H9 (cell line): ENCODE measurements around the gene RHEX. TPM values are rescaled to one million over a fixed set of nuclear protein-coding genes. Genes with fewer than 3 reads are reported as not detected.

ENCODE experiments used
- DNase-seq: peaks from one replicate; pipeline ENCODE4 v3.0.0-alpha.2; 2017
- H2AFZ ChIP-seq: one replicate; pipeline ENCODE4 v1.6.1; 2013; ENCODE audit warnings: mild to moderate bottlenecking, low read length, control low read depth, moderate library complexity
- H2AK5ac ChIP-seq: 2 replicates; pipeline ENCODE4 v1.6.1; 2013; ENCODE audit warnings: low read length, control low read depth, mixed read lengths; ENCODE audit not compliant: insufficient read length
- H2BK120ac ChIP-seq: one replicate; pipeline ENCODE4 v1.6.1; 2013; ENCODE audit warnings: low read depth, mild to moderate bottlenecking, low read length, control low read depth, inconsistent platforms; ENCODE audit not compliant: poor library complexity, severe bottlenecking
- H2BK12ac ChIP-seq: 2 replicates; pipeline ENCODE4 v1.6.1; 2013; ENCODE audit warnings: low read length, control low read depth, mixed read lengths, low read depth; ENCODE audit not compliant: insufficient read length
- H2BK15ac ChIP-seq: 2 replicates; pipeline ENCODE4 v1.6.1; 2013; ENCODE audit warnings: low read depth, low read length, control low read depth
- H2BK20ac ChIP-seq: one replicate; pipeline ENCODE4 v1.6.1; 2013; ENCODE audit warnings: low read depth, mild to moderate bottlenecking, low read length, control low read depth, inconsistent platforms; ENCODE audit not compliant: poor library complexity, severe bottlenecking
- H2BK5ac ChIP-seq: 2 replicates; pipeline ENCODE4 v1.6.1; 2013; ENCODE audit warnings: low read length, control low read depth, mixed read lengths; ENCODE audit not compliant: insufficient read length
- H3K14ac ChIP-seq: 2 replicates; pipeline ENCODE4 v1.6.1; 2013; ENCODE audit warnings: low read length, control low read depth; ENCODE audit not compliant: insufficient read depth
- H3K18ac ChIP-seq: 2 replicates; pipeline ENCODE4 v1.6.1; 2013; ENCODE audit warnings: low read depth, mild to moderate bottlenecking, mixed read lengths, low read length, control low read depth; ENCODE audit not compliant: insufficient read length
- H3K23ac ChIP-seq: 2 replicates; pipeline ENCODE4 v1.6.1; 2013; ENCODE audit warnings: low read length, control low read depth, mixed read lengths, low read depth; ENCODE audit not compliant: insufficient read length
- H3K23me2 ChIP-seq: 2 replicates; pipeline ENCODE4 v1.6.1; 2013; ENCODE audit warnings: low read depth, mild to moderate bottlenecking, mixed read lengths, low read length, control low read depth; ENCODE audit not compliant: insufficient read length, poor library complexity, severe bottlenecking
- H3K27ac ChIP-seq: 2 replicates; pipeline ENCODE4 v1.5.1; 2013; ENCODE audit warnings: low read length, control low read depth, mixed read lengths, low read depth; ENCODE audit not compliant: insufficient read length
- H3K27me3 ChIP-seq: 2 replicates; pipeline ENCODE4 v1.6.1; 2013; ENCODE audit warnings: low read length, control low read depth, inconsistent platforms; ENCODE audit not compliant: insufficient read depth
- H3K4ac ChIP-seq: 2 replicates; pipeline ENCODE4 v1.6.1; 2013; ENCODE audit warnings: low read depth, mild to moderate bottlenecking, control low read depth, inconsistent platforms, low read length, moderate library complexity
- H3K4me1 ChIP-seq: 2 replicates; pipeline ENCODE4 v1.6.1; 2013; ENCODE audit warnings: low read length, control low read depth, inconsistent platforms; ENCODE audit not compliant: insufficient read depth
- H3K4me2 ChIP-seq: 2 replicates; pipeline ENCODE4 v1.6.1; 2013; ENCODE audit warnings: low read length, control low read depth, mixed read lengths; ENCODE audit not compliant: insufficient read length, insufficient read depth
- H3K56ac ChIP-seq: 2 replicates; pipeline ENCODE4 v1.6.1; 2013; ENCODE audit warnings: low read depth, mild to moderate bottlenecking, mixed read lengths, low read length, control low read depth; ENCODE audit not compliant: insufficient read length
- H3K79me1 ChIP-seq: 2 replicates; pipeline ENCODE4 v1.6.1; 2013; ENCODE audit warnings: low read depth, mild to moderate bottlenecking, moderate library complexity, low read length, control low read depth, inconsistent platforms; ENCODE audit not compliant: insufficient read depth, poor library complexity, severe bottlenecking
- H3K79me2 ChIP-seq: 2 replicates; pipeline ENCODE4 v1.6.1; 2013; ENCODE audit warnings: low read length, control low read depth, inconsistent platforms; ENCODE audit not compliant: insufficient read depth
- H3K9ac ChIP-seq: 2 replicates; pipeline ENCODE4 v1.6.1; 2013; ENCODE audit warnings: low read length, control low read depth, mixed read lengths; ENCODE audit not compliant: insufficient read length; ENCODE audit errors: extremely low read depth
- H3K9me3 ChIP-seq: one replicate; pipeline ENCODE4 v1.6.1; 2013; ENCODE audit warnings: low read depth, low read length, inconsistent platforms; ENCODE audit not compliant: control insufficient read depth
- H3T11ph ChIP-seq: one replicate; pipeline ENCODE4 v1.6.1; 2013; ENCODE audit warnings: mild to moderate bottlenecking, low read length, control low read depth, inconsistent platforms
- H4K20me1 ChIP-seq: one replicate; pipeline ENCODE4 v1.6.1; 2013; ENCODE audit not compliant: control insufficient read depth, insufficient read length, insufficient read depth
- H4K5ac ChIP-seq: 2 replicates; pipeline ENCODE4 v1.6.1; 2013; ENCODE audit warnings: low read depth, mild to moderate bottlenecking, mixed read lengths, low read length, control low read depth; ENCODE audit not compliant: insufficient read length
- H4K8ac ChIP-seq: replicated peaks from 2 replicates; pipeline ENCODE4 v1.6.1; 2013; ENCODE audit warnings: low read length, control low read depth, mixed read lengths, low read depth; ENCODE audit not compliant: insufficient read length
- H4K91ac ChIP-seq: 2 replicates; pipeline ENCODE4 v1.6.1; 2013; ENCODE audit warnings: low read depth, mild to moderate bottlenecking, moderate library complexity, mixed read lengths, low read length, control low read depth; ENCODE audit not compliant: insufficient read length
- H3K27ac Mint-ChIP-seq, 3 experiments: 2 replicates in 2 of 3; 3 replicates in 1 of 3; pipeline ENCODE4 v1.8.0; 2020 to 2021; ENCODE audit warnings: mixed read lengths in 3 of 3, mild to moderate bottlenecking in 1 of 3, moderate library complexity in 1 of 3
- H3K27me3 Mint-ChIP-seq: 2 replicates; pipeline ENCODE4 v1.8.0; 2021; ENCODE audit warnings: low read depth, mild to moderate bottlenecking, moderate library complexity, mixed read lengths
- H3K36me3 Mint-ChIP-seq, 3 experiments: 2 replicates in 2 of 3; 3 replicates in 1 of 3; pipeline ENCODE4 v1.8.0; 2020 to 2021; ENCODE audit warnings: low read depth in 3 of 3, mixed read lengths in 3 of 3; ENCODE audit not compliant: insufficient read depth in 1 of 3
- H3K4me1 Mint-ChIP-seq, 2 experiments: 2 replicates each; pipeline ENCODE4 v1.8.0; 2020; ENCODE audit warnings: mixed read lengths in 2 of 2
- H3K4me3 Mint-ChIP-seq, 2 experiments: 2 replicates in 1 of 2; 3 replicates in 1 of 2; pipeline ENCODE4 v1.8.0; 2020 to 2021; ENCODE audit warnings: mild to moderate bottlenecking in 2 of 2, mixed read lengths in 2 of 2, moderate library complexity in 1 of 2
- H3K9me3 Mint-ChIP-seq, 2 experiments: 2 replicates in 1 of 2; 3 replicates in 1 of 2; pipeline ENCODE4 v1.8.0; 2020; ENCODE audit warnings: mild to moderate bottlenecking in 2 of 2, mixed read lengths in 2 of 2, moderate library complexity in 1 of 2
- WGBS: extraction: QIAGEN DNeasy Blood & Tissue Kit; methylation state at CpG from one replicate; pipeline ENCODE4 v1.1.7; 2013; ENCODE audit warnings: missing lambda C conversion rate, low lambda C conversion rate, mixed read lengths; ENCODE audit not compliant: insufficient read length; ENCODE audit errors: extremely low coverage; 5-methylcytosine and 5-hydroxymethylcytosine counted together
- total RNA-seq: library from RNA; stranded (reverse); gene quantifications from 2 replicates; pipeline ENCODE4 v1.2.1, GENCODE V29; 2021
- TF ChIP-seq, protein P1 (sequence below): fragments of 200-600 bp; sonication (generic); conservative IDR thresholded peaks from 3 replicates; pipeline ENCODE4 v1.8.0; 2021; ENCODE audit warnings: antibody characterized with exemption, mild to moderate bottlenecking

Gene RHEX
- total RNA-seq, 1 experiment from 2014 or later: not detected

DNA sequence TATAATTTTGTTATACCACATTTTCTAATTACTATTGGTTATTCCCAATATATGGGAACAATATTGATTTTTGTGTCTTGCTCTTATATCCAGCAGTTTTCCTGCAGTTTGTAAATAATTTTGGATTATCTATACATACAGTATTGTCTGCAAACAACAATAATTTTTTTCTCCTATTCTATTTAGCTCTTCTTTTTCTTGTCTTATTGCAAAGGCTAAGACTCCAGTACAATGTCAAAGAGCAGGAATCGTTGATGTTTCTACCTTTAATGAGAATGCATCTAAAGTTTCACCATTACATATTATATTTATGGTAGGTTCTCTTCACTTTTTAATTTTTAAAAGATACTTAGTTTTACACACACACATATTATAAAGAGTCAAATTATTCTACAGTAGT lies 68.3 kb downstream of the RHEX start:
- Histone ChIP-seq H4K8ac (no peak overlapping the region), H2AFZ (no peak overlapping the region), H3K4me1 (no peaks in the 10 kb centered on the region), H3T11ph (no peak overlapping the region), H3K18ac (no peak overlapping the region), H3K27me3 (peaks cover 3% of the 10 kb centered on the region; the same call in 1 of the 2 replicates), H2AK5ac (no peak overlapping the region), H3K9ac (no peak overlapping the region), H3K23ac (no peak overlapping the region), H3K4me2 (no peak overlapping the region), H3K4ac (no peak overlapping the region), H3K9me3 (no peaks in the 10 kb centered on the region), H3K27ac (no peak overlapping the region), H2BK120ac (no peak overlapping the region), H4K91ac (no peak overlapping the region), H2BK20ac (no peak overlapping the region), H4K20me1 (no peaks in the 10 kb centered on the region), H2BK5ac (no peak overlapping the region), H2BK12ac (no peak overlapping the region), H3K79me2 (no peaks in the 10 kb centered on the region), H3K79me1 (no peaks in the 10 kb centered on the region), H2BK15ac (no peak overlapping the region), H3K56ac (no peak overlapping the region), H4K5ac (no peak overlapping the region), H3K23me2 (peaks cover 14% of the 10 kb centered on the region), H3K14ac (no peak overlapping the region)
- Mint-ChIP-seq H3K4me3 (no peak overlapping the region), H3K27me3 (peaks cover 31% of the 10 kb centered on the region), H3K36me3 (peaks cover 0 to 16% (median 3%) of the 10 kb centered on the region in 3 experiments; a peak in 3 of 7 replicates), H3K4me1 (peaks cover 10 to 12% of the 10 kb centered on the region in 2 experiments), H3K9me3 (peaks cover 22 to 24% of the 10 kb centered on the region in 2 experiments), H3K27ac (no peak overlapping the region)
- WGBS: no CpG with 5 or more reads among the region's 1 CpG
- TF ChIP-seq, protein P1, sequence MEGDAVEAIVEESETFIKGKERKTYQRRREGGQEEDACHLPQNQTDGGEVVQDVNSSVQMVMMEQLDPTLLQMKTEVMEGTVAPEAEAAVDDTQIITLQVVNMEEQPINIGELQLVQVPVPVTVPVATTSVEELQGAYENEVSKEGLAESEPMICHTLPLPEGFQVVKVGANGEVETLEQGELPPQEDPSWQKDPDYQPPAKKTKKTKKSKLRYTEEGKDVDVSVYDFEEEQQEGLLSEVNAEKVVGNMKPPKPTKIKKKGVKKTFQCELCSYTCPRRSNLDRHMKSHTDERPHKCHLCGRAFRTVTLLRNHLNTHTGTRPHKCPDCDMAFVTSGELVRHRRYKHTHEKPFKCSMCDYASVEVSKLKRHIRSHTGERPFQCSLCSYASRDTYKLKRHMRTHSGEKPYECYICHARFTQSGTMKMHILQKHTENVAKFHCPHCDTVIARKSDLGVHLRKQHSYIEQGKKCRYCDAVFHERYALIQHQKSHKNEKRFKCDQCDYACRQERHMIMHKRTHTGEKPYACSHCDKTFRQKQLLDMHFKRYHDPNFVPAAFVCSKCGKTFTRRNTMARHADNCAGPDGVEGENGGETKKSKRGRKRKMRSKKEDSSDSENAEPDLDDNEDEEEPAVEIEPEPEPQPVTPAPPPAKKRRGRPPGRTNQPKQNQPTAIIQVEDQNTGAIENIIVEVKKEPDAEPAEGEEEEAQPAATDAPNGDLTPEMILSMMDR: no peak
- no peak for DNase-seq
